Measurements from ENCODE around the gene APLP1.

DNA sequence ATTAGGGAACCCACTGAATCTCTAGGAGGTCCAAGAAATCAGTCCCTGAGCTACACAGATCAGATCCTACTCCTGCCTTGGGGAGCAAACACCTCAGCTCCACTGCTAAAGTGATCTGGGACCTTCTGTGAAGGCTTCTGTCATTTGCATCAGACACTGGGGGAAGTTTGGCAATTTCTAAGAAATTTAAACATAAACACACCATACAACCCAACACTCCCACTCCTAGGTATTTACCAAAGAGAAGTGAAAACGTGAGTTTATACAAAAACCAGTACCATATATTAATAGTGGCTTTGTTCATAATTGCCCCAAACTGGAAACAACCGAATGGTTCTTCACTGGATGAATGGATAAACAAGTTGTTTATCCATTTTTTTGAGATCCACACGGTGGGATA lies 47.1 kb downstream of the APLP1 start:
- TF ChIP-seq EZH2 (IDR thresholded peaks at IDR 0.05; ENCODE audit: low read depth, unreplicated experiment) (no peak), JUNB (IDR thresholded peaks at IDR 0.05; ENCODE audit: unreplicated experiment) (no peak)
- TF ChIP-seq, protein P1, sequence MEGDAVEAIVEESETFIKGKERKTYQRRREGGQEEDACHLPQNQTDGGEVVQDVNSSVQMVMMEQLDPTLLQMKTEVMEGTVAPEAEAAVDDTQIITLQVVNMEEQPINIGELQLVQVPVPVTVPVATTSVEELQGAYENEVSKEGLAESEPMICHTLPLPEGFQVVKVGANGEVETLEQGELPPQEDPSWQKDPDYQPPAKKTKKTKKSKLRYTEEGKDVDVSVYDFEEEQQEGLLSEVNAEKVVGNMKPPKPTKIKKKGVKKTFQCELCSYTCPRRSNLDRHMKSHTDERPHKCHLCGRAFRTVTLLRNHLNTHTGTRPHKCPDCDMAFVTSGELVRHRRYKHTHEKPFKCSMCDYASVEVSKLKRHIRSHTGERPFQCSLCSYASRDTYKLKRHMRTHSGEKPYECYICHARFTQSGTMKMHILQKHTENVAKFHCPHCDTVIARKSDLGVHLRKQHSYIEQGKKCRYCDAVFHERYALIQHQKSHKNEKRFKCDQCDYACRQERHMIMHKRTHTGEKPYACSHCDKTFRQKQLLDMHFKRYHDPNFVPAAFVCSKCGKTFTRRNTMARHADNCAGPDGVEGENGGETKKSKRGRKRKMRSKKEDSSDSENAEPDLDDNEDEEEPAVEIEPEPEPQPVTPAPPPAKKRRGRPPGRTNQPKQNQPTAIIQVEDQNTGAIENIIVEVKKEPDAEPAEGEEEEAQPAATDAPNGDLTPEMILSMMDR (conservative IDR thresholded peaks at IDR 0.05; ENCODE audit: low read depth in 2 of 2), result no peak

Measured in GM23338 (cell line).